HG02763 (cell line): Measurements from ENCODE around the gene GLB1L3.

Experiments
- ATAC-seq: cut with Tn5 transposase; IDR thresholded peaks from one replicate; pipeline ENCODE4 v1.9.1; 2021; ENCODE audit warnings: mild to moderate bottlenecking, moderate library complexity; ENCODE audit not compliant: unreplicated experiment

Gene GLB1L3

GRCh38 chr11:134359646-134360045 is 83.5 kb downstream of the GLB1L3 start:
- no peak for ATAC-seq

GRCh38 chr11:134360050-134360835 is 84.1 kb downstream of the GLB1L3 start:
- peak; percentile 68 for ATAC-seq

- no peak for ATAC-seq
Observed at GRCh38 chr11:134361661-134362060, 85.5 kb downstream of the GLB1L3 start.

GRCh38 chr11:134362192-134362901 is 86.2 kb downstream of the GLB1L3 start:
- no peak for ATAC-seq

GRCh38 chr11:134363161-134363560 is 87.0 kb downstream of the GLB1L3 start:
- ATAC-seq: no peak

- ATAC-seq: no peak
Observed at GRCh38 chr11:134363592-134363991, 87.4 kb downstream of the GLB1L3 start.

GRCh38 chr11:134364261-134364660 is 88.1 kb downstream of the GLB1L3 start:
- ATAC-seq: no peak

- ATAC-seq: no peak
Observed at GRCh38 chr11:134365011-134365925, 89.1 kb downstream of the GLB1L3 start.

GRCh38 chr11:134366254-134366653 is 90.1 kb downstream of the GLB1L3 start:
- ATAC-seq: no peak

- ATAC-seq: no peak
Observed at GRCh38 chr11:134367781-134368180, 91.6 kb downstream of the GLB1L3 start.
